GM19240 (cell line): ENCODE data around the gene PREP.

ENCODE experiments used
- DNase-seq: peaks from one replicate; pipeline ENCODE4 v3.0.0; 2011; ENCODE audit warnings: low spot score; ENCODE audit not compliant: insufficient read length

The PREP gene

GRCh38 chr6:105310371-105310770 lies 92.5 kb downstream of the PREP start:
- DNase-seq: no peak

GRCh38 chr6:105308840-105309239 lies 94.0 kb downstream of the PREP start:
- DNase-seq: no peak

GRCh38 chr6:105305521-105305920 lies 97.4 kb downstream of the PREP start:
- DNase-seq: no peak

GRCh38 chr6:105304825-105305224 lies 98.1 kb downstream of the PREP start:
- no peak for DNase-seq

- DNase-seq: no peak
Observed at GRCh38 chr6:105304366-105304765, 98.5 kb downstream of the PREP start.

- DNase-seq: no peak
Observed at GRCh38 chr6:105302617-105303128, 100.2 kb downstream of the PREP start.

GRCh38 chr6:105301756-105302616 lies 100.9 kb downstream of the PREP start:
- no peak for DNase-seq

- DNase-seq: no peak
Observed at GRCh38 chr6:105301072-105301503, 101.8 kb downstream of the PREP start.

GRCh38 chr6:105300090-105300489 lies 102.8 kb downstream of the PREP start:
- DNase-seq: no peak

- DNase-seq: no peak
Observed at GRCh38 chr6:105294129-105294528, 108.8 kb downstream of the PREP start.

GRCh38 chr6:105292689-105293339 lies 110.1 kb downstream of the PREP start:
- DNase-seq: no peak

- DNase-seq: no peak
Observed at GRCh38 chr6:105291525-105291924, 111.4 kb downstream of the PREP start.

- DNase-seq: no peak
Observed at GRCh38 chr6:105282631-105283585, 120.0 kb downstream of the PREP start.

GRCh38 chr6:105280033-105280432 lies 122.8 kb downstream of the PREP start:
- no peak for DNase-seq

GRCh38 chr6:105279463-105279862 lies 123.4 kb downstream of the PREP start:
- no peak for DNase-seq

GRCh38 chr6:105278813-105279212 lies 124.1 kb downstream of the PREP start:
- no peak for DNase-seq

- no peak for DNase-seq
Observed at GRCh38 chr6:105278035-105278434, 124.8 kb downstream of the PREP start.

- no peak for DNase-seq
Observed at GRCh38 chr6:105276374-105276773, 126.5 kb downstream of the PREP start.

GRCh38 chr6:105275542-105275941 lies 127.3 kb downstream of the PREP start:
- no peak for DNase-seq

GRCh38 chr6:105274678-105275077 lies 128.2 kb downstream of the PREP start:
- no peak for DNase-seq

- DNase-seq: no peak
Observed at GRCh38 chr6:105273589-105273988, 129.3 kb downstream of the PREP start.
